Suprapubic skin (tissue), 4 donors: ENCODE measurements around the gene ME3. TPM values are rescaled to one million over a fixed set of nuclear protein-coding genes. Genes with fewer than 3 reads are reported as not detected.
"Not testable (repeated sequence)": the region's sequence is repeated elsewhere in the genome, so short reads cannot be mapped to it uniquely, and the experiment has no call there.

Experiments
- DNase-seq, 2 donors: peaks; one replicate each; pipeline ENCODE4 v3.0.0-alpha.2; 2019; ENCODE audit warnings: low spot score in 2 of 2
- H3K27ac ChIP-seq: fragments of 200-600 bp; sonication (generic); one replicate; pipeline ENCODE4 v1.5.1; 2019
- H3K27me3 ChIP-seq: fragments of 200-600 bp; sonication (generic); one replicate; pipeline ENCODE4 v1.5.1; 2019
- H3K36me3 ChIP-seq: fragments of 200-600 bp; sonication (generic); one replicate; pipeline ENCODE4 v1.5.1; 2019
- H3K4me1 ChIP-seq: fragments of 200-600 bp; sonication (generic); one replicate; pipeline ENCODE4 v1.5.1; 2019
- H3K4me3 ChIP-seq: fragments of 200-600 bp; sonication (generic); one replicate; pipeline ENCODE4 v1.5.1; 2019; ENCODE audit warnings: mild to moderate bottlenecking
- H3K9me3 ChIP-seq: fragments of 200-600 bp; sonication (generic); one replicate; pipeline ENCODE4 v1.5.1; 2019
- EP300 ChIP-seq: sonication (generic); formaldehyde crosslinking; IDR thresholded peaks from one replicate; pipeline ENCODE4 v1.6.1; 2017; ENCODE audit warnings: antibody characterized with exemption
- POLR2A ChIP-seq, 2 donors: fragments of 450-650 bp; IDR thresholded peaks; one replicate each; pipeline ENCODE4 v1.6.1; 2017; ENCODE audit warnings: antibody characterized with exemption in 2 of 2, mild to moderate bottlenecking in 2 of 2, moderate library complexity in 2 of 2
- POLR2AphosphoS5 ChIP-seq, 3 donors: sonication (generic); formaldehyde crosslinking; IDR thresholded peaks; one replicate each; pipeline ENCODE4 v1.6.1; 2017; ENCODE audit warnings: antibody characterized with exemption in 3 of 3
- WGBS: methylation state at CpG from one replicate; pipeline ENCODE4 v1.1.5; 2018; 5-methylcytosine and 5-hydroxymethylcytosine counted together
- total RNA-seq, 4 donors: library from RNA; depleted of rRNA; stranded (reverse); fragments of >200 nt; gene quantifications; one replicate each; pipeline ENCODE4 v1.1.0, GENCODE V29; 2016
- TF ChIP-seq, protein P1 (sequence below), 2 donors: fragments of 200-600 bp in 1 of 2; fragments of 450-650 bp in 1 of 2; sonication (generic) in 1 of 2; IDR thresholded peaks; one replicate each; pipeline ENCODE4 v1.5.1; 2016 to 2019; ENCODE audit warnings: antibody characterized with exemption in 2 of 2, mild to moderate bottlenecking in 1 of 2, moderate library complexity in 1 of 2

Gene ME3
- total RNA-seq, 4 donors from 2014 or later: 3.7 to 17.0 (median 9.4) TPM

DNA sequence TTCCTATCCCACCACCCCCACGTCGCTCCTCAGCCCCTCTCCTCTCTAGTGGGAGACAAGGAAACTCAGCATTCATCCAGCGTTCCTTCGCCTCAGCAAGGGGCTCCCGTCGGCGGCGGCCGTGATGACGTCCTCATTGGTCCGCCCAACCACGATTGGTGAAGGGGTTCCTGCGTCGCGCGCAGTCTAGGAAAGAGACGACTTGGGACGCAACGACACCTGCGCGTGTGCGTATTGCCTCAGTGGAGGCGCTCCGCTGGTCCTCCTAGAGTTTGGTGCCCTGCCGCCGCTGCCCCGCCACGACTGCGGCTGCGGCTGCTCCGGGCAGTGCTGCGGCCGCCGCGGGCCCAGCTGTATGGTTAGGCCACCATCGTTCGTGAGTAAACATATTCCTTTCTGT lies 241.2 kb downstream of the ME3 start:
- Histone ChIP-seq H3K27me3 (no peaks in the 10 kb centered on the region), H3K36me3 (no peaks in the 10 kb centered on the region), H3K4me3 (no peak overlapping the region), H3K27ac (no peak overlapping the region), H3K9me3 (peaks cover 5% of the 10 kb centered on the region), H3K4me1 (no peaks in the 10 kb centered on the region)
- no peak for DNase-seq
- TF ChIP-seq POLR2AphosphoS5 (IDR thresholded peaks at IDR 0.05) (no peak), POLR2A (IDR thresholded peaks at IDR 0.05) (no peak), EP300 (no peak)
- TF ChIP-seq, protein P1, sequence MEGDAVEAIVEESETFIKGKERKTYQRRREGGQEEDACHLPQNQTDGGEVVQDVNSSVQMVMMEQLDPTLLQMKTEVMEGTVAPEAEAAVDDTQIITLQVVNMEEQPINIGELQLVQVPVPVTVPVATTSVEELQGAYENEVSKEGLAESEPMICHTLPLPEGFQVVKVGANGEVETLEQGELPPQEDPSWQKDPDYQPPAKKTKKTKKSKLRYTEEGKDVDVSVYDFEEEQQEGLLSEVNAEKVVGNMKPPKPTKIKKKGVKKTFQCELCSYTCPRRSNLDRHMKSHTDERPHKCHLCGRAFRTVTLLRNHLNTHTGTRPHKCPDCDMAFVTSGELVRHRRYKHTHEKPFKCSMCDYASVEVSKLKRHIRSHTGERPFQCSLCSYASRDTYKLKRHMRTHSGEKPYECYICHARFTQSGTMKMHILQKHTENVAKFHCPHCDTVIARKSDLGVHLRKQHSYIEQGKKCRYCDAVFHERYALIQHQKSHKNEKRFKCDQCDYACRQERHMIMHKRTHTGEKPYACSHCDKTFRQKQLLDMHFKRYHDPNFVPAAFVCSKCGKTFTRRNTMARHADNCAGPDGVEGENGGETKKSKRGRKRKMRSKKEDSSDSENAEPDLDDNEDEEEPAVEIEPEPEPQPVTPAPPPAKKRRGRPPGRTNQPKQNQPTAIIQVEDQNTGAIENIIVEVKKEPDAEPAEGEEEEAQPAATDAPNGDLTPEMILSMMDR (IDR thresholded peaks at IDR 0.05): no peak
- WGBS: 91% methylated on average over 37 of the region's 37 CpGs

DNA sequence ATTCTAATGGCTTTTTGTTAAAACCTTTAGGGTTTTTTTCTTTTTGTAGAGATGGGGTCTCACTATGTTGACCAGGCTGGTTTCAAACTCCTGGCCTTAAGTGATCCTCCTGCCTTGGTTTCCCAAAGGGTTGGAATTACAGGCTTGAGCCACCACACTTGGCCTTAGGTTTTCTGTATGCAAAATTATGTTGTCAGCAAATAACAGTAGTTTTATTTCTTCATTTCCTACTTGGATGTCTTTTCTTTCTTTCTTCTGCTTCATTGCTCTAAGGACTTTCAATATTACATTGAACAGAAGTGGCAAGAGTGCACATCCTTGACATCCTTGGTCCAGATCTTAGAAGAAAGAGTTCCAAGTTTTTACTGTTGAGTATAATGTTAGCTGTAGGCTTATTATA lies 245.0 kb downstream of the ME3 start:
- H3K27me3 ChIP-seq: no peaks in the 10 kb centered on the region
- no peaks in the 10 kb centered on the region for H3K36me3 ChIP-seq
- no peak overlapping the region for H3K4me3 ChIP-seq
- H3K4me1 ChIP-seq: no peaks in the 10 kb centered on the region
- no peak for DNase-seq
- H3K9me3 ChIP-seq: peaks cover 5% of the 10 kb centered on the region
- no peak for TF ChIP-seq POLR2AphosphoS5 (IDR thresholded peaks at IDR 0.05)
- TF ChIP-seq EP300: no peak
- TF ChIP-seq, protein P1 (IDR thresholded peaks at IDR 0.05): no peak
- no peak for TF ChIP-seq POLR2A (IDR thresholded peaks at IDR 0.05)
- no peak overlapping the region for H3K27ac ChIP-seq

DNA sequence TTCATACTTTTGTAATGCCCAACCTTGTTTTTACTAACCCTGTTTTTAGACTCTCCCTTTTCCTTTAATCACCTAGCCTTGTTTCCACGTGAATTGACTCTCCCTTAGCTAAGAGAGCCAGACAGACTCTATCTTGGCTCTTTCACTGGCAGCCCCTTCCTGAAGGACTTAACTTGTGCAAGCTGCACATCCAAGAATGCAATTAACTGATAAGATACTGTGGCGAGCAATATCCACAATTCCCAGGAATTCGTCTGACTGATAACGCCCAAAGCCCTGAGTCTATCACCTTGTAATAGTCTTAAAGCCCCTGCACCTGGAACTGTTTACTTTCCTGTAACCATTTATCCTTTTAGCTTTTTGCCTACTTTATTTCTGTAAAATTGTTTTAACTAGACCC lies 248.9 kb downstream of the ME3 start:
- H3K27ac ChIP-seq, DNase-seq, H3K36me3 ChIP-seq, H3K9me3 ChIP-seq, H3K27me3 ChIP-seq, H3K4me3 ChIP-seq, H3K4me1 ChIP-seq: not testable (repeated sequence)
- WGBS: 77% methylated on average over 4 of the region's 4 CpGs

DNA sequence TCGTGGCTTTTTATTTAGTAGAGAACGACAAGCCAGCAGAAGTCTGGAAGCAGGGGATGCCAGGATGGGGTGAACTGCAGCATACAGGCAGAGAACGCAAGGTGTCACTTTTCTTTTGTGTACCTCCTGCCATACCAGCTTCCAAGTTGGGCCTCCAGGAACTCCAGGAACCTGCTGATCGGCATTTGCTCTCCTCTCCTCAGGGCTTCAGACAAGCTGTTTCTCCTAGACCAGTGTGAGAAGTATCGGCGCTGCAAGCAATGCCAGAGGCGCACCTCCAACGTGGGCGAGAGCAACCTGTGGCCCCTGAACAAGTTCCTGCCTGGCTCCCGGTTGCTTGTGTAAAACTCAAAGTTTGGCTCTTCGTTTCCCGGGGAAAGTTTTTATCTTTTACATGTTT lies 250.0 kb downstream of the ME3 start:
- Histone ChIP-seq H3K27ac (no peak overlapping the region), H3K9me3 (peaks cover 5% of the 10 kb centered on the region), H3K4me3 (no peak overlapping the region), H3K27me3 (no peaks in the 10 kb centered on the region), H3K36me3 (no peaks in the 10 kb centered on the region), H3K4me1 (no peaks in the 10 kb centered on the region)
- 75% methylated on average over 12 of the region's 12 CpGs for WGBS
- TF ChIP-seq EP300 (no peak), POLR2AphosphoS5 (IDR thresholded peaks at IDR 0.05) (no peak)
- no peak for DNase-seq

DNA sequence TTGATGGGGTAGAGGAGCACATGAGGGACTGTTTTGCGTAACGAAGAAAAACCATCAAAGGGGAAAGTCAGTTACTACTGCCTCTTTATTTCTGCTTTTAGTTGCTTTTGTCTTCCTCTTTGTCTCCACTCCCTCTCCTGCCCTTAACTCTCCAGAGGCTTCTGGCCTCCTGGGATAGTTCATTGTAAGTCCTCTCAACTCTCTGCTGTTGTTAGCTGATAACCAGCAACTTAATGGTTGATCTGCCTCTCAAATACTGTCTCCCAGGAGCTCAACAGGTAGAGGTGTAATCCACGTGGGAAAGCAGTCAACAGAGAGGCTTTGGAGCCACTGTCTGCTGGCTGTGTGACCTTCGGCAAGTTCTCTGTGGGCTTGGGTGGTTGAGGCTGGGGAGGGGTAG lies 250.5 kb downstream of the ME3 start:
- H3K36me3 ChIP-seq: no peaks in the 10 kb centered on the region
- DNase-seq: no peak
- no peak overlapping the region for H3K27ac ChIP-seq
- WGBS: 83% methylated on average over 4 of the region's 4 CpGs
- no peak overlapping the region for H3K4me3 ChIP-seq
- no peaks in the 10 kb centered on the region for H3K4me1 ChIP-seq
- no peaks in the 10 kb centered on the region for H3K27me3 ChIP-seq
- TF ChIP-seq, protein P1 (IDR thresholded peaks at IDR 0.05): no peak
- no peak for TF ChIP-seq POLR2AphosphoS5 (IDR thresholded peaks at IDR 0.05)
- no peak for TF ChIP-seq POLR2A (IDR thresholded peaks at IDR 0.05)
- no peak for TF ChIP-seq EP300
- peaks cover 5% of the 10 kb centered on the region for H3K9me3 ChIP-seq

DNA sequence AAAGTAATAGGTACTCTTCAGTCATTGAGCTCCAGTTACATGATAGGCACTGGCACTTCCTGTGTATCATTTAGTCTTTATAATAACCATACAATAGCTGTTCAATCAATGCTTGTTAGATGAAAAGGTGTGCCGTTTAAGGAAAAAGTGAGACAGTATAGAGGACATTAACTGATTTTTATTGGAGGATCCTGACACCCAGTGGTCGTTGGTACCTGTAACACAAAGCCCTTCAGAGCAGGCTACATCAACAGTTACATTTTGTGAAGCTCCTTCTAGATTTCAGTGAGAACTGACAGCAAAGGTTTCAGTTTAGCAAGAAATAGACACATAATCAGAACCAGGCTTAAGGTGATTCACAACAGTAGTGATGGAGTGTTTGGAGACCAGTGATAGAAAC lies 253.5 kb downstream of the ME3 start:
- 21% methylated on average over 2 of the region's 2 CpGs for WGBS
- H3K4me1 ChIP-seq: no peaks in the 10 kb centered on the region
- H3K27me3 ChIP-seq: no peaks in the 10 kb centered on the region
- TF ChIP-seq, protein P1 (IDR thresholded peaks at IDR 0.05): no peak
- TF ChIP-seq EP300: no peak
- no peak overlapping the region for H3K27ac ChIP-seq
- no peaks in the 10 kb centered on the region for H3K36me3 ChIP-seq
- DNase-seq: no peak
- no peaks in the 10 kb centered on the region for H3K9me3 ChIP-seq
- H3K4me3 ChIP-seq: no peak overlapping the region
